ENCODE data around the gene RPS4Y1. TPM values are rescaled to one million over a fixed set of nuclear protein-coding genes. Genes with fewer than 3 reads are reported as not detected.

Gene RPS4Y1
- total and polyA plus RNA-seq, 8 donors: 0.35 to 265 (median 90.8) TPM; not detected in 4

- DNase-seq (no peak), ATAC-seq (no peak), FAIRE-seq (no peak)
- H3K27me3 ChIP-seq: no peaks in the 10 kb centered on the region
- TF ChIP-seq CTCF (IDR thresholded peaks at IDR 0.05): no peak
- no peaks in the 10 kb centered on the region for H3K9me3 ChIP-seq
- intact Hi-C loops (cut with DNase I): no loop called here
- no peak overlapping the region for H3K4me3 ChIP-seq
- no peaks in the 10 kb centered on the region for H3K36me3 ChIP-seq
- H3K27ac ChIP-seq: no peak overlapping the region
- H3K4me1 ChIP-seq: no peaks in the 10 kb centered on the region
These were observed 71.8 kb downstream of the RPS4Y1 start for GRCh38 chrY:2913066-2913815.

Other genes with a start within 250 kb of the RPS4Y1 start
- gene SRY, start 53.9 kb upstream of the RPS4Y1 start, total RNA-seq: not detected
- gene SRY, start 53.9 kb upstream of the RPS4Y1 start, polyA plus RNA-seq: under 1 TPM in 1 of 2 donors, not detected in 1; 0.38 TPM
- 1 to 10 TPM in 1 of 6 donors, under 1 TPM in 1, not detected in 4; 0.03 to 5.7 TPM for gene ZFY, start 93.8 kb downstream of the RPS4Y1 start, total RNA-seq
- 1 to 10 TPM in 1 of 2 donors, not detected in 1; 2.5 TPM for gene ZFY, start 93.8 kb downstream of the RPS4Y1 start, polyA plus RNA-seq